Hippocampal formation (tissue), 2 donors: ENCODE results near the gene FXYD3.

Experiments used
- DNase-seq, 2 donors: peaks; one replicate each; lab custom pipeline; 2025; lab: John Stamatoyannopoulos, UW

FXYD3 gene

DNA sequence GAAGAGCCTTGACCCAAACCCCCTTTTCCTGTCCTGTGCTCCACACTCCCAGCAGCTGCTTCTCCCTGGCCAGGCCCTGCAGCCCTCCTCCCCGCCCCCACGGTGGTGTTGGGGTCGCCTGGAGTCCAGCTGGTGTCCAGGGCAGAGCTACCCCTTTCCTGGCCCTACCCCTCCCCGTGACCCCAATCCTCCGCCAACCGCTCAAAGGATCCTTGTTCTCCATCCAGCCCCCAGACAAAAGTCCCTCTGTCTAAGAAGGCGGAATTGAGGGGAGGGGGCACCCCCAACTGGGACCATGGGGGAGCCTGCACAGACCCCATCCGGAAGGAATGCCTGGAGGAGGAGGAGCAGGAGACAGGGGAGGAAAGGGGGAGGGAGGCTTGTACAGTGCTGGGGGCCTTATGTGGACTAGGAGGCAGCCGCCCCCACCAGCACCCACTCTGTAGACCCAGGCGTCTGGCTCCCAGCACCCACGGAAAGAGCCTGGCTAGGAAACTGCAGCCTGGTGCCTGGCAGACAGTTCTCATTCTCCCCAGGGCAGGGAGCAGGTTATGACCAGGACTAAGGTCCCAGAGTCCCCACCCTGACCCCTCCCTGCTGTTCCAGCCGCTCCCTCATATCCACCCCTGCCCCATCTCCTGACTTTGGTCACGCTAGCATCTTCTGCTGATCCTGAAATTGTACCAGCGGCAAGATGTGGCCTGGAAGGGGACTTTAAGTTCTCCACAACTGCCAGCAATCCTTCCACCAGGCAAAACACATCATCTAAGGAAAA, at the start of gene FXYD3:
TSS of gene FXYD3 (plus strand) at position 647 of the 775 bp plus-strand sequence. CDS start 3,554 bp downstream, outside the sequence.
- DNase-seq: peak; percentile 87 to 88

DNA sequence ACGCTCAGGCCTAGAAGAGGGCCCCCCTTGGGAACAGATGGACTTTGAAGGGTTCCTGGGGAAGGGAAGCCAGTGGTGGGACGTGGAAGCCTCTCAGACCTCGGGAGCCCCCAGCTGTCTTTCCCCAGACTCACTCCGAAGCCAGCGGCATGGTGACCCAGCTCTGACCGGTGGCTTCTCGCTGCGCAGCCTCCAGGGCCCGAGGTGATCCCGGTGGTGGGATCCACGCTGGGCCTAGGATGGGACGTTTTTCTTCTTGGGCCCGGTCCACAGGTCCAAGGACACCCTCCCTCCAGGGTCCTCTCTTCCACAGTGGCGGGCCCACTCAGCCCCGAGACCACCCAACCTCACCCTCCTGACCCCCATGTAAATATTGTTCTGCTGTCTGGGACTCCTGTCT, 49.5 kb upstream of the FXYD3 start:
- no peak for DNase-seq

GRCh38 chr19:35066691-35067563, 48.7 kb upstream of the FXYD3 start:
- DNase-seq: peak; percentile 68 to 74

DNA sequence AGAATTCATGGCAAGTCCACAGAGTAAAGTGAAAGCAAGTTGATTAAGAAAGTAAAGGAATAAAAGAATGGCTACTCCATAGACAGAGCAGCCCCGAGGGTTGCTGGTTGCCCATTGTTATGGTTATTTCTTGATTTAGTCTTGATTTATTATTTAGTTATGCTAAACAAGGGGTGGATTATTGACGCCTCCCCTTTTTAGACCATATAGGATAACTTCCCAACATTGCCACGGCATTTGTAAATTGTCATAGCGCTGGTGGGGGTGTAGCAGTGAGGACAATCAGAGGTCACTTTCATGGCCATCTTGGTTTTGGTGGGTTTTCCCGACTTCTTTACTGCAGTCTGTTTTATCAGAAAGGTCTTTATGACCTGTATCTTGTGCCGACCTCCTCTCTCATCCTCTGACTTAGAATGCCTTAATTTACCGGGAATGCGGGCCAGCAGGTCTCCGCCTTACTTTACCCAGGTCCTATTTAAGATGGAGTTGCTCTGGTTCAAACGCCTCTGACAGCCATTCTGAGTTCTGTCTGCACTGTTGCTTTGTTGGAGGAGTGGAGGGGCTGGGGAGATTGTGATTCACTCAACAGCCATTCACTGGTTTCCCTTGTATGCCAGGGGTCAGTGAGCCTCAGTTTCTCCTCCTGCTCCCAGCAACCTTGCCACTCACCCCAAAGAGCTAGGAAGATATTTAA, 46.5 kb upstream of the FXYD3 start:
- no peak for DNase-seq

DNA sequence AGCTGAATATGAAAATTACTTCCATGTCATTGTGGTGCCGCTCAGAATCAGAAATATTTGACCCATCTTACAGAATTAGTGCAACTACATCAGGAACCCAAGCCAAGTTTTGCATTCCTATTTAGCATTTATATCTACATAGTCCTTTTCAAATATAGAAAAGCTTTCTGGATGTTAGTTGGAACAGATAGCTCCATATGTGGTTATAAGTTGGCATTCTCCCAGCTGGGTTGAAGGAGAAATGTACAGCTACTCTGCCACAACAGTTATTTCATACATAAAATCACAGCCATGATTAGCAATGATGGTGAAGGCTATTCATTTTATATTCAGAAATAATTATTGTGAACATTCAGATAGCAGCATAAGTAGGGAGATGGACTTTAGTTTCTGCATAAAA, 45.9 kb upstream of the FXYD3 start:
- DNase-seq: no peak

- DNase-seq: no peak
Measured at GRCh38 chr19:35070471-35070870, 45.2 kb upstream of the FXYD3 start.

DNA sequence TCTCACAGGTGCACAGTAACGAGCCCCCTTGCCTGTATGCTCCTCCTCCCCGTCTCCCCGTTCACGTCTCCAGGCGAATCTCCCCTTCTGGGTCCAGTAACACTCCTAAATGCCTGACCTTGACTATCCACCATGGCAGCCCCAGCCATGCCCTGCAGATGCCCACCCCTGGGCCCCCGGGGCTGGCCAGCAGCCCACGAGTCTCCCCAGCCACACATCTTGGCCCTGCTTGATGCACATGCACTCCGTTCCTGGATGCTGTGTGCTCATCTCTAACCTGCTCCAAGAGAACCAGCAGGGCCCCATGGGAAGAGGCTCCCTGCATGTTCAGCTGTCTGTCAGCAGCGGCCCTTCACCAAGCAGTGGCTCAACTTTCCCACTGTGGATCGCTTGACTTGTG, 42.1 kb upstream of the FXYD3 start:
- no peak for DNase-seq

GRCh38 chr19:35073941-35074340, 41.7 kb upstream of the FXYD3 start:
- DNase-seq: no peak

DNA sequence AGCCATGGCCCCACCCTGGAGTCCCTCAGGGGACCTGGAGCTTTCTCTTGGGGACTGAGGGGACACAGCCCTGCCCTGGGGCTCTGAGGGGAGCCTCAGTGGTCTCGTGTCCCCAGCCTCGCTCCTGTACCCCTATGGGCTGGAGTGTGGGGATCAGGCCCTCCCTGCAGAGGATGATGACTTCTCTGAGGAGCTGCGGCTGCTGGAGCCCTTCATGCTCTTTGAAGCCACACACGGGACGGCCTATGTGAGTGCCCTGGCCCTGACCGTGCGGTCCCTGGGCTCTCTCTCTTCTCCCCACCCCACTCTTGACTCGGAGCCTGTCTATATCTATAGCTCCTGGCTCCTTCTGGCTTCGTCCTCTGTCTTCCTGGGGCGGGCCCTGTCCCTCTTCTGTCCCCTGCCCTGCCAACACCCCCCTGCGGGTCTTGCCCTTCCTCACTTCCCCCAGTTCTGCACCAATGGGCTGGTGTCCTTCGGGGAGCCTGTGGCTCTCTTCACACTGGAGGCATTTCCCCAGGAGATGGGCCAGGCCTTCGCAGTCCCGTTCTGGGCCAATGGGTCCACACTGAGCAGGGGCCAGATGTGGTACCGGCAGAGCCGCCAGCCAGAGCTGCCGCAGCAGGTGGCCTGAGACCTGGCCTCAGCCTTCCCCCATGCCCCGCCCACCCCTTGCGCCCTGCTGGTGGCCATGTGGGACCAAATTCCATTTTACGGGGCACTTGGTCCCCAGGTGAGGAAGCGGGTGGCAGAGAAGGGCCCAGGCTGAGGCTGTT, 41.0 kb upstream of the FXYD3 start:
- DNase-seq: no peak

DNA sequence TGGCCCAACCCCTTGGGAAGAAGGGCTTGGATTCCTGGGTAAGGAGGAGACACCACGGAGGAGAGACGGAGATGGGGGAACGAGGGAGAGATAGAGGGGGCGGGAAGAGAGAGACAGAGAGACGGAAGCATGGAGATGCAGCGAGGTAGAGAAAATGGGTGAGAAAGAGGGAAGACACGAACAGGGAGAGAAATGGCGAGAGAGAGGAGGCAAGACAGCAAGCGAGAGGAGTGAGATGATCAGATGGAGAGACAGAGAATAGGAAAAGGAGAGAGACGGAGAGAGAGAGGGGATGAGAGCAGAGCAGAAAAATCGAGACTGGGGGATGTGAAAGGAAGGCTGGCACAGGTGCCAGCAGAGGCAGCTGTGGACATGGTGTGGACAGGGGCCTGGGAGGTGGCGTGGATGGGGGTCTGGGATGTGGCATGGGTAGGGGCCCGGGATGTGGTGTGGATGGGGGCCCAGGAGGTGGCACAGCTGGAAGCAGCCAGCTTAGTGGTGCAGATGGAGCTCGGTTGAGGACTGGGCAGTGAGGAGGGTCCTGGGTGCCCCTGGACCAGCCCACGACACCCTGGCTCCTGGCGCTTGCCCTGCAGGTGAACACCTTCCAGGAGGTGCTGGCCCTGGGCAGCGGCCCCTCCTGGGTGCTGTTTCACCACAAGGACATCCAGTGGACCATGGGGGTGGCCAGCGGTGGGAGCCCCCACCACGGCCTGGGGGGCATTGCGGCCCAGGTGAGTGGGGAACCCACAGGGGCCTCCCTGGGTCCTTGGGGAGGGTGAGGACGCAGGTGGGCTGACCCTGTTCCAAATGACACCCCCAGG, 40.2 kb upstream of the FXYD3 start:
- DNase-seq: no peak

DNA sequence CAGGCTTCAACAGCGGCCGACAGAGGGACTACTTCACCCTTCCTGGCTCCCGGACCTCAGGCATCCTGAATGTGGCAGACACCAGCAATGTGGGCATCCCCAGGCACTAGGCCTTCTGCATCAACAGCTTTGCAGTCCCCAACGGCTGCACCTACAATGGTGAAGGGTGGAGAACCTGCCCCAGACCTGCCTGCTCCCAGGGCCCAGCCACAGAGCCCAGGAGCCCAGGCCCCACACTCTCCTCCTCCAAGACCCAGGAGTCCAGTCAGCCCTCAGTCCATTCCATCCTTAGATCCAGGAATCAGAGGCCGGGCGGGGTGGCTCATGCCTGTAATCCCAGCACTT, 39.6 kb upstream of the FXYD3 start:
- no peak for DNase-seq

DNA sequence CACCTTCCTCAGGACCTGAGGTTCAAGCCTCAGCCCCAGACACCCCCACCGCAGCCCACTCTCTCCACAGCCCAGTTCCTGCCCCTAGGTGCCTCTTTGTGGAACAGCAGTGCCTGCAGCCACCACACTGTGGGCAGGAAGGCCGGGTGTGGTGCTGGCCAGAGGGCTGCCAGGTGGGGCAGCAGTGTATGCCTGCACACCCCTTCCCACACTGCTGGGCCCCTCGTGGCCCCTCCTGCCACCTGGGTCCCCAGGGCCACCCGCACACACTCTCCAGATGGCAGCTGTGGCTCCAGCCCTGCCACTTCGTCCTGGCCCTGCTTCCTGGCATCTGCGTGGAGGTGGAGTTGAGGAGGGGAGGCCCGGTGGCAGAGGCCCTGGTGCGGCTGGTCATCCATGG, 39.0 kb upstream of the FXYD3 start:
- DNase-seq: no peak

DNA sequence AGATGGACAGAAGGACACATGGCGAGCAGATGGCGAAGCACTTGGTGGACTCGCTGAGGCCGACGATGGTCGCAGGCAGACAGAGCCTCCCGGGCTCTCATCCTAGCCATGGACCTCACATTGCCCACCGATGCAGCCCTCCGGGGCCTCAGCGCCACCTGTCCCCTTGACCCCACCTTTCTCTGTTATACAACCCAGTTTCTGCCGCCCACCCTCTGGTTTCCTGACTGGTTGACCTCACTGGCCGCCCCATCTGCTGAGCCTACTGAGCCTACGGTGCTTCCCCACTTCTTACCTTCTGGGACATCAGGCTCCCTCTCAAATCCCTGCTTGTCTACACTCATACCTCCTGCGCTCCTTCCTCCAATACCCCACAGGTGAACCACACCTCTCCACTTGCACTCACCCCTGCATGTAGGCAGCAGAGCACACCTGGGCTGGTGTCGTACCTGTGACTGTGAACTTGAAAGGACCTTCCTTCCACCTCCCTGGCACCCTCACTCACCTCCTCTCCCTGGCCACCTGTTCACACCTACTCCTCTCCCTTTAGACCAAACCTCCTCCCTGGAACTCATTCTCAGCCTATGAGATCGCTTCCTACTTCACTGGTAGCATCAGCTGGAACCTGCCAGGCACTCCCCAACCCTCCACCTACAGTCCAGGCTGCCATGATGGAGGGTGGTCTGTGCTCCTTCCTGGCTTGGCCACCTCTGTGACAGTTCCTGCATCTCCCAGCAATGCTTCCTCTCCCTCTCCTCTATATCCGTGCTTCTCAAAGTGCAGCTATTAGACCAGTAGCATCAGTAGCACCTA, 38.0 kb upstream of the FXYD3 start:
- no peak for DNase-seq

GRCh38 chr19:35079826-35080225, 35.8 kb upstream of the FXYD3 start:
- no peak for DNase-seq

DNA sequence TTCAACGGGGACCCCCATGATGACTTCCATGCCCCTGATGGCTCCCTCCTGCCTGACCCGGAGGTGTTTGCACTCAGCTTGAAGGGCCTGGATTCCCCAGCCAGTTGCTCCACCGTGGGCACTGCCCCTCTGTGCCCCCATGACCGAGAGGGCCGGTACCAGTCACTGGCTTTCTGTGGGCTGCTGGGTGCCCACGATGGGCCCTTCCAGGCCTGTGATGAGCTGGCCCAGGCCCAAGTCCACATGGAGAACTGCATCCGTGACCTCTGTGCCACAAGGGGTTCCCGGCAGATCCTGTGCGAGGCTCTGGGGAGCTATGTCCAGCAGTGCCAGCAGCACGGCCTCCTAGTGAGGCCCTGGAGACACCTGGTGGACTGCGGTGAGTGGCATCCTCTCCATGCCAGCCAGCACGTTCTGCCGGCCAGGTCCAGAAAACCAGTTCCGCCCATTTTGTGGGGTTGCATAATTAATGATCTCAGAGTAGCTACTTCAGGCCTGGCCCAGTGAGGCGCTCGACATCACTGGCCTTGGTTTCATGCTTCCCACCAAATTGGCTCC, 34.9 kb upstream of the FXYD3 start:
- no peak for DNase-seq

DNA sequence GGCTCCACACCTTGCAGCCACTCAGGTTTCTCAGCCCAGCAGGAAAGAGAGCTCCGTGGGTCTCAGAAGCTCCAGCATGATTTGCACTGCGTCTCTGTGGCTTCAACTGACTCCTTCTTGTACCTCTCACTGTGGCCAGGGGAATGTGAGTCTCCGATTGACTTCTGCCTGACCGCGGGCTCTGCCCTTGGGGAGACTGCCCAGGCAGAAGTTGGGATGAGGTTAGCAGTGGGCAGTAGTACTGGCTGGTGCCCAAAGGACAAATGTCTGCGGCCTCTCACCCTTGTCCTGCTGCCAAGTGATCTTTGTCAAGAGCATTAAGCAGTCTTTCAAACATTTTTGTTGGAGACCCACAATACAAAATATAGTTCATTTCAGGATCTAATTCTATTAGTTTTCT, 34.4 kb upstream of the FXYD3 start:
- no peak for DNase-seq

GRCh38 chr19:35083691-35084508, 31.7 kb upstream of the FXYD3 start:
- DNase-seq: no peak

GRCh38 chr19:35084509-35084762, 31.2 kb upstream of the FXYD3 start:
- no peak for DNase-seq

DNA sequence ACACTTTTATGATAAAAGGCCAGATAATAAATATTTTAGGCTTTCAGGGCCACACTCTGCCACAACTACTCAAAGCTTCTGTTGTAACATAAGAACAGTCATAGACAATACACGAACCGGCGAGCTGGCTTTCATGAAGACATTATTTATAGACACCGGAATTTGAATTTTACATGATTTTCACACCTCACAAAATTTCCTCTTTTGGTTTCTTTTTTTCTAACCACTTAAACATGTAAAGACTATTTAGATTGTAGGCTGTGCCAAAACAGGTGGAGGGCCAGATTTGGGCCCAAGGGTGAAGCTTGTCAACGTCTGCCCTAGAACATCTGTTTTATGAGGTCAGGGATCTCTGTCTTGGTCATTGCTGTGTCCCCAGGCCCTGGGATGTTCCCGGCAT, 29.7 kb upstream of the FXYD3 start:
- no peak for DNase-seq
